Measurements from ENCODE around the gene OSBPL2.

DNA sequence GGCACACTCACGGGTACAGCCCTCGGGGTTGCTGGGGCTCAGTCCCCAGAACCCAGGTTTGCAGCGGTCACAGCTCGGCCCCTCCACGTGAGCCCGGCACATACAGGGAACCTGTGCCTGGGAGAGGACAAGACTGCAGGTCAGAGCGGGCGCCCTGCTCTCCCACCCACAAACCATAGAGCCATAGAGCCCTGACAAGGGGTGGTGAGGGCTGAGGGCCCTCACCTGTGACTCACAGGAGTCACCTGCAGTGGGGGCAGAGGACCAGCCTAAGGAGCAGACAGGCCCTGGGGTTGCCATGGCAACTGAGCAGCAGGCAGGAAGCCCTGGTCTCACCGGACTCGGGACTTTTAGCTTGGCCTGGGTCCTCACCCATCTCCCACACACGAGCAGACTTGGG lies 98.0 kb downstream of the OSBPL2 start:
- TF ChIP-seq POLR2A (IDR thresholded peaks at IDR 0.05) (no peak), CTCF (IDR thresholded peaks at IDR 0.05) (no peak)
